ENCODE data around the gene SLC16A1.

DNA sequence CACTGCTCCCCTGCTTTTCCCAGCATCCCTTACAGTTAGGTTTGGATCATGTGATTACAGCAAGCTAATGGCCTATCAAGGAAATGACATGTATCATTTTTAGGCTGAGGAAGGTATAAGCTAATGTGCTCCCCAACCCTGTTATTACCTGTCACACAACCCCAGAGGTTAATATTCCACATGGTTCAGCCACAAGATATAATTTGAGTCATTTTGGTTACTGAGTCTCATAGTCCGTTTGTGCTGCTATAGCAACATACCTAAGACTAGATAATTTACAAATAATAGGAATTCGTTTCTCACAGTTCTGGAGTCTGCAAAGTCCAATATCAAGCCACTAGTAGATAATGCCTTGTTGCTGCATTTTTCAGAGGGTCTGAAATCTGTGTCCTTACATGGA lies 29.1 kb upstream of the SLC16A1 start:
- TF ChIP-seq, protein P1, sequence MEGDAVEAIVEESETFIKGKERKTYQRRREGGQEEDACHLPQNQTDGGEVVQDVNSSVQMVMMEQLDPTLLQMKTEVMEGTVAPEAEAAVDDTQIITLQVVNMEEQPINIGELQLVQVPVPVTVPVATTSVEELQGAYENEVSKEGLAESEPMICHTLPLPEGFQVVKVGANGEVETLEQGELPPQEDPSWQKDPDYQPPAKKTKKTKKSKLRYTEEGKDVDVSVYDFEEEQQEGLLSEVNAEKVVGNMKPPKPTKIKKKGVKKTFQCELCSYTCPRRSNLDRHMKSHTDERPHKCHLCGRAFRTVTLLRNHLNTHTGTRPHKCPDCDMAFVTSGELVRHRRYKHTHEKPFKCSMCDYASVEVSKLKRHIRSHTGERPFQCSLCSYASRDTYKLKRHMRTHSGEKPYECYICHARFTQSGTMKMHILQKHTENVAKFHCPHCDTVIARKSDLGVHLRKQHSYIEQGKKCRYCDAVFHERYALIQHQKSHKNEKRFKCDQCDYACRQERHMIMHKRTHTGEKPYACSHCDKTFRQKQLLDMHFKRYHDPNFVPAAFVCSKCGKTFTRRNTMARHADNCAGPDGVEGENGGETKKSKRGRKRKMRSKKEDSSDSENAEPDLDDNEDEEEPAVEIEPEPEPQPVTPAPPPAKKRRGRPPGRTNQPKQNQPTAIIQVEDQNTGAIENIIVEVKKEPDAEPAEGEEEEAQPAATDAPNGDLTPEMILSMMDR (IDR thresholded peaks at IDR 0.05), result no peak
- TF ChIP-seq TEAD4 (CRISPR knock-in tag; IDR thresholded peaks at IDR 0.05) (no peak), NFYB (CRISPR knock-in tag; conservative IDR thresholded peaks at IDR 0.05; ENCODE audit: low read depth) (no peak), MXD4 (CRISPR knock-in tag; IDR thresholded peaks at IDR 0.05; ENCODE audit: borderline replicate concordance) (no peak), NR2C2 (CRISPR knock-in tag; IDR thresholded peaks at IDR 0.05) (no peak), NFE2L1 (CRISPR knock-in tag; IDR thresholded peaks at IDR 0.05) (no peak)
- TF ChIP-seq, protein P2, sequence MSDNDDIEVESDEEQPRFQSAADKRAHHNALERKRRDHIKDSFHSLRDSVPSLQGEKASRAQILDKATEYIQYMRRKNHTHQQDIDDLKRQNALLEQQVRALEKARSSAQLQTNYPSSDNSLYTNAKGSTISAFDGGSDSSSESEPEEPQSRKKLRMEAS (CRISPR knock-in tag; IDR thresholded peaks at IDR 0.05), result no peak
- TF ChIP-seq, protein P3, sequence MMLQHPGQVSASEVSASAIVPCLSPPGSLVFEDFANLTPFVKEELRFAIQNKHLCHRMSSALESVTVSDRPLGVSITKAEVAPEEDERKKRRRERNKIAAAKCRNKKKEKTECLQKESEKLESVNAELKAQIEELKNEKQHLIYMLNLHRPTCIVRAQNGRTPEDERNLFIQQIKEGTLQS (CRISPR knock-in tag; conservative IDR thresholded peaks at IDR 0.05), result no peak
- TF ChIP-seq, protein P4, sequence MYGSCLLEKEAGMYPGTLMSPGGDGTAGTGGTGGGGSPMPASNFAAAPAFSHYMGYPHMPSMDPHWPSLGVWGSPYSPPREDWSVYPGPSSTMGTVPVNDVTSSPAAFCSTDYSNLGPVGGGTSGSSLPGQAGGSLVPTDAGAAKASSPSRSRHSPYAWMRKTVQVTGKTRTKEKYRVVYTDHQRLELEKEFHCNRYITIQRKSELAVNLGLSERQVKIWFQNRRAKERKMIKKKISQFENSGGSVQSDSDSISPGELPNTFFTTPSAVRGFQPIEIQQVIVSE (CRISPR knock-in tag; IDR thresholded peaks at IDR 0.05; ENCODE audit: borderline replicate concordance), result no peak
- TF ChIP-seq, protein P5, sequence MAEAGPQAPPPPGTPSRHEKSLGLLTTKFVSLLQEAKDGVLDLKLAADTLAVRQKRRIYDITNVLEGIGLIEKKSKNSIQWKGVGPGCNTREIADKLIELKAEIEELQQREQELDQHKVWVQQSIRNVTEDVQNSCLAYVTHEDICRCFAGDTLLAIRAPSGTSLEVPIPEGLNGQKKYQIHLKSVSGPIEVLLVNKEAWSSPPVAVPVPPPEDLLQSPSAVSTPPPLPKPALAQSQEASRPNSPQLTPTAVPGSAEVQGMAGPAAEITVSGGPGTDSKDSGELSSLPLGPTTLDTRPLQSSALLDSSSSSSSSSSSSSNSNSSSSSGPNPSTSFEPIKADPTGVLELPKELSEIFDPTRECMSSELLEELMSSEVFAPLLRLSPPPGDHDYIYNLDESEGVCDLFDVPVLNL (CRISPR knock-in tag; IDR thresholded peaks at IDR 0.05; ENCODE audit: borderline replicate concordance, low read depth), result no peak
